Smooth muscle cell (in vitro differentiated cells): ENCODE results near the gene CCL28. TPM values are rescaled to one million over a fixed set of nuclear protein-coding genes. Genes with fewer than 3 reads are reported as not detected.
"Not testable (repeated sequence)": the region's sequence is repeated elsewhere in the genome, so short reads cannot be mapped to it uniquely, and the experiment has no call there.

Experiments
- DNase-seq: peaks from one replicate; lab custom pipeline; 2025; ENCODE audit not compliant: unreplicated experiment; lab: John Stamatoyannopoulos, UW
- H2AFZ ChIP-seq: fragments of 200-600 bp; sonication (generic); 2 replicates; pipeline ENCODE4 v1.6.0; 2016; ENCODE audit warnings: antibody characterized with exemption, low read depth, mild to moderate bottlenecking
- H3F3A ChIP-seq: fragments of 200-600 bp; sonication (generic); 2 replicates; pipeline ENCODE4 v1.6.0; 2017; ENCODE audit warnings: antibody characterized with exemption, low read depth
- H3K27ac ChIP-seq: fragments of 200-600 bp; sonication (generic); 2 replicates; pipeline ENCODE4 v1.5.1; 2016; ENCODE audit warnings: low read depth, mild to moderate bottlenecking
- H3K27me3 ChIP-seq: fragments of 200-600 bp; sonication (generic); 2 replicates; pipeline ENCODE4 v1.6.1; 2016; ENCODE audit warnings: low read depth, mild to moderate bottlenecking
- H3K36me3 ChIP-seq: fragments of 200-600 bp; sonication (generic); 2 replicates; pipeline ENCODE4 v1.5.1; 2016; ENCODE audit warnings: low read depth
- H3K4me1 ChIP-seq: fragments of 200-600 bp; sonication (generic); 2 replicates; pipeline ENCODE4 v1.5.1; 2016; ENCODE audit warnings: low read depth
- H3K4me2 ChIP-seq: fragments of 200-600 bp; sonication (generic); 2 replicates; pipeline ENCODE4 v1.6.0; 2016; ENCODE audit warnings: mild to moderate bottlenecking
- H3K4me3 ChIP-seq: fragments of 200-600 bp; sonication (generic); 2 replicates; pipeline ENCODE4 v1.5.1; 2016; ENCODE audit warnings: mild to moderate bottlenecking
- H3K79me2 ChIP-seq: fragments of 200-600 bp; sonication (generic); 2 replicates; pipeline ENCODE4 v1.6.0; 2016; ENCODE audit warnings: low read depth, mild to moderate bottlenecking
- H3K9ac ChIP-seq: fragments of 200-600 bp; sonication (generic); 2 replicates; pipeline ENCODE4 v1.6.0; 2016; ENCODE audit warnings: low read depth
- H3K9me3 ChIP-seq: fragments of 200-600 bp; sonication (generic); replicated peaks from 2 replicates; pipeline ENCODE4 v1.5.1; 2016; ENCODE audit warnings: low read depth
- H4K20me1 ChIP-seq: fragments of 200-600 bp; sonication (generic); 2 replicates; pipeline ENCODE4 v1.6.0; 2016; ENCODE audit warnings: low read depth
- CTCF ChIP-seq: fragments of 200-600 bp; sonication (generic); IDR thresholded peaks from 2 replicates; pipeline ENCODE4 v1.5.1; 2017; ENCODE audit warnings: borderline replicate concordance, mild to moderate bottlenecking, antibody characterized with exemption; ENCODE audit not compliant: insufficient read depth, poor library complexity, severe bottlenecking
- WGBS: methylation state at CpG from one replicate; pipeline ENCODE4 v1.1.7; 2016; ENCODE audit warnings: low lambda C conversion rate; 5-methylcytosine and 5-hydroxymethylcytosine counted together
- polyA plus RNA-seq: library from polyadenylated mRNA; unstranded; fragments of >200 nt; fragmentation: Nextera tagmentation; extraction: Ambion mirVana; gene quantifications from 2 replicates; pipeline ENCODE4 v1.2.1, GENCODE V29; 2016
- total RNA-seq: library from RNA; depleted of rRNA; stranded (reverse); fragments of >200 nt; gene quantifications from 2 replicates; pipeline ENCODE4 v1.2.3, GENCODE V29; 2014

CCL28 gene
- total and polyA plus RNA-seq, 2 experiments from 2014 or later, result 0.22 TPM; not detected in 1

- not testable (repeated sequence) for H3K79me2 ChIP-seq, H3K4me2 ChIP-seq, H3K4me3 ChIP-seq, H4K20me1 ChIP-seq, H3F3A ChIP-seq, H3K4me1 ChIP-seq, DNase-seq, H3K9me3 ChIP-seq, H3K27ac ChIP-seq, H3K36me3 ChIP-seq, H2AFZ ChIP-seq, H3K27me3 ChIP-seq, H3K9ac ChIP-seq
- WGBS, result 94% methylated on average over 2 of the region's 2 CpGs
These were observed 47.0 kb downstream of the CCL28 start for GRCh38 chr5:43365155-43365554.

- Histone ChIP-seq H3K4me2 (no peak overlapping the region), H3K36me3 (no peaks in the 10 kb centered on the region), H3K79me2 (no peaks in the 10 kb centered on the region), H3K9ac (no peak overlapping the region), H4K20me1 (no peaks in the 10 kb centered on the region), H3K27me3 (no peaks in the 10 kb centered on the region), H3K4me1 (no peaks in the 10 kb centered on the region), H3K4me3 (no peak overlapping the region), H3F3A (no peaks in the 10 kb centered on the region), H3K27ac (no peak overlapping the region), H2AFZ (no peak overlapping the region), H3K9me3 (no peaks in the 10 kb centered on the region)
- WGBS, result 53% methylated on average over 2 of the region's 2 CpGs
- no peak for TF ChIP-seq CTCF
- no peak for DNase-seq
These were observed 48.6 kb downstream of the CCL28 start for GRCh38 chr5:43363445-43364152.

- no peaks in the 10 kb centered on the region for H3K79me2 ChIP-seq
- no peaks in the 10 kb centered on the region for H3K9me3 ChIP-seq
- no peak for DNase-seq
- H3K36me3 ChIP-seq, result no peaks in the 10 kb centered on the region
- H3F3A ChIP-seq, result no peaks in the 10 kb centered on the region
- no peak overlapping the region for H3K9ac ChIP-seq
- H2AFZ ChIP-seq, result no peak overlapping the region
- no peaks in the 10 kb centered on the region for H4K20me1 ChIP-seq
- 83% methylated on average over 3 of the region's 3 CpGs for WGBS
- TF ChIP-seq CTCF, result no peak
- H3K4me2 ChIP-seq, result no peak overlapping the region
- H3K4me3 ChIP-seq, result no peak overlapping the region
- H3K27ac ChIP-seq, result no peak overlapping the region
- no peaks in the 10 kb centered on the region for H3K4me1 ChIP-seq
- no peaks in the 10 kb centered on the region for H3K27me3 ChIP-seq
These were observed 49.3 kb downstream of the CCL28 start for GRCh38 chr5:43362725-43363435.

- Histone ChIP-seq H2AFZ (no peak overlapping the region), H3K9me3 (no peaks in the 10 kb centered on the region), H4K20me1 (no peaks in the 10 kb centered on the region), H3K27ac (no peak overlapping the region), H3K36me3 (no peaks in the 10 kb centered on the region), H3K4me2 (no peak overlapping the region), H3K27me3 (no peaks in the 10 kb centered on the region), H3K4me1 (no peaks in the 10 kb centered on the region), H3K4me3 (no peak overlapping the region), H3K9ac (no peak overlapping the region), H3F3A (no peaks in the 10 kb centered on the region), H3K79me2 (no peaks in the 10 kb centered on the region)
- no peak for TF ChIP-seq CTCF
- DNase-seq, result no peak
These were observed 53.5 kb downstream of the CCL28 start for GRCh38 chr5:43358726-43359125.
